ENCODE measurements around the gene GTF3C1.

- TF ChIP-seq SMC3 (conservative IDR thresholded peaks at IDR 0.05; ENCODE audit: poor library complexity), result no peak
- no peak for TF ChIP-seq CTCF (IDR thresholded peaks at IDR 0.05; ENCODE audit: poor library complexity, severe bottlenecking)
- no peak for TF ChIP-seq POLR2AphosphoS5 (IDR thresholded peaks at IDR 0.05)
- TF ChIP-seq EZH2 (IDR thresholded peaks at IDR 0.05; ENCODE audit: borderline replicate concordance, insufficient read depth, low read length, poor library complexity, severe bottlenecking), result no peak
- TF ChIP-seq EP300 (conservative IDR thresholded peaks at IDR 0.05; ENCODE audit: poor library complexity, severe bottlenecking), result no peak
- no peak for TF ChIP-seq RAD21 (conservative IDR thresholded peaks at IDR 0.05)
- TF ChIP-seq TAF1 (IDR thresholded peaks at IDR 0.05; ENCODE audit: low read depth), result no peak
- no peak for TF ChIP-seq MXI1 (conservative IDR thresholded peaks at IDR 0.05; ENCODE audit: poor library complexity, severe bottlenecking)
These were observed 104.1 kb downstream of the GTF3C1 start for GRCh38 chr16:27445502-27446175.
